HCT116 (cell line): Measurements from ENCODE around the gene PDYN. TPM values are rescaled to one million over a fixed set of nuclear protein-coding genes. Genes with fewer than 3 reads are reported as not detected.

ENCODE experiments used
- ATAC-seq: fragments of 200-7000 bp; cut with Tn5 transposase; 2 replicates; pipeline ENCODE4 v1.9.1; 2020; ENCODE audit warnings: mild to moderate bottlenecking, moderate library complexity
- BruUV-seq: library from RNA; stranded (reverse); fragments of 400-500 nt; replicated peaks from 2 replicates; lab custom pipeline; 2021; lab: Mats Ljungman, UMichigan
- CTCF ChIA-PET: fragments of 300-600 bp; sonication (Branson Sonifier 250); formaldehyde crosslinking; loops from one replicate; lab custom pipeline; 2021; ENCODE audit warnings: antibody characterized with exemption; lab: Charles Lee
- POLR2A ChIA-PET: fragments of 300-600, 350-600 bp; sonication (Branson Sonifier 250); formaldehyde crosslinking; loops from one replicate; lab custom pipeline; 2021; ENCODE audit warnings: antibody characterized with exemption; lab: Charles Lee
- RAD21 ChIA-PET, 2 experiments: fragments of 300-600 bp; sonication (Branson Sonifier 250); formaldehyde crosslinking; loops; one replicate each; lab custom pipeline; 2023; ENCODE audit warnings: low total read pairs in 2 of 2; ENCODE audit not compliant: uncharacterized antibody in 2 of 2, unreplicated experiment in 2 of 2, low non-redundant PET in 1 of 2; lab: Charles Lee
- DNase-seq: peaks from one replicate; pipeline ENCODE4 v3.0.0-alpha.2; 2010; ENCODE audit warnings: low read depth, low spot score
- H2AFZ ChIP-seq: fragments of 200-600 bp; shearing (Covaris generic), sonication (generic); 2 replicates; pipeline ENCODE4 v1.6.1; 2017; ENCODE audit warnings: low read depth, mixed run types, mixed read lengths, antibody characterized with exemption, low read length; ENCODE audit not compliant: poor library complexity, severe bottlenecking
- H3K27ac ChIP-seq: 2 replicates; pipeline ENCODE4 v1.5.1; 2012; ENCODE audit warnings: low read depth, low read length
- H3K27me3 ChIP-seq: fragments of 200-600 bp; sonication (generic); 2 replicates; pipeline ENCODE4 v1.6.1; 2016; ENCODE audit warnings: mixed run types, low read length, mixed read lengths; ENCODE audit not compliant: insufficient read depth
- H3K36me3 ChIP-seq, 2 experiments: fragments of 200-500 bp in 1 of 2; fragments of 200-600 bp in 1 of 2; sonication (Bioruptor generic) in 1 of 2; sonication (generic) in 1 of 2; 2 replicates each; pipeline versions ENCODE4 v1.5.1 to v1.6.1; 2014 to 2016; ENCODE audit warnings: low read length in 2 of 2, inconsistent platforms in 1 of 2, mixed read lengths in 1 of 2, mixed run types in 1 of 2; ENCODE audit not compliant: insufficient read depth in 2 of 2, control insufficient read depth in 1 of 2
- H3K4me1 ChIP-seq, 2 experiments: fragments of 200-600 bp in 1 of 2; sonication (generic) in 1 of 2; 2 replicates each; pipeline versions ENCODE4 v1.5.1 to v1.6.1; 2012 to 2017; ENCODE audit warnings: low read length in 2 of 2, inconsistent platforms in 1 of 2, mild to moderate bottlenecking in 1 of 2, mixed read lengths in 1 of 2, mixed run types in 1 of 2, moderate library complexity in 1 of 2; ENCODE audit not compliant: insufficient read depth in 2 of 2, control insufficient read depth in 1 of 2
- H3K4me2 ChIP-seq: fragments of 200-600 bp; sonication (generic); 2 replicates; pipeline ENCODE4 v1.6.1; 2017; ENCODE audit warnings: mixed run types, low read length, mixed read lengths
- H3K4me3 ChIP-seq, 2 experiments: fragments of 200-600 bp in 1 of 2; sonication (generic) in 1 of 2; replicated peaks in 1 of 2; 2 replicates each; pipeline ENCODE4 v1.5.1; 2011 to 2016; ENCODE audit warnings: low read length in 2 of 2, control low read depth in 1 of 2, low read depth in 1 of 2, mild to moderate bottlenecking in 1 of 2, mixed read lengths in 1 of 2, mixed run types in 1 of 2
- H3K79me2 ChIP-seq: fragments of 200-600 bp; sonication (generic); 2 replicates; pipeline ENCODE4 v1.6.1; 2017; ENCODE audit warnings: mild to moderate bottlenecking, mixed run types, low read length, moderate library complexity, mixed read lengths; ENCODE audit not compliant: insufficient read depth
- H3K9ac ChIP-seq: fragments of 200-600 bp; sonication (generic); 2 replicates; pipeline ENCODE4 v1.6.1; 2016; ENCODE audit warnings: low read length, mixed read lengths
- H3K9me2 ChIP-seq: fragments of 200-600 bp; sonication (generic), shearing (Covaris generic); 2 replicates; pipeline ENCODE4 v1.6.1; 2017; ENCODE audit warnings: mixed run types, mild to moderate bottlenecking, moderate library complexity; ENCODE audit not compliant: insufficient read depth
- H3K9me3 ChIP-seq, 2 experiments: fragments of 200-500 bp in 1 of 2; fragments of 200-600 bp in 1 of 2; sonication (Bioruptor generic) in 1 of 2; sonication (generic) in 1 of 2; 2 replicates each; pipeline ENCODE4 v1.6.1; 2014 to 2017; ENCODE audit warnings: low read length in 2 of 2, mixed read lengths in 2 of 2, inconsistent platforms in 1 of 2, low read depth in 1 of 2, mild to moderate bottlenecking in 1 of 2, mixed run types in 1 of 2, moderate library complexity in 1 of 2; ENCODE audit not compliant: control insufficient read depth in 1 of 2, insufficient read depth in 1 of 2
- H4K20me1 ChIP-seq: fragments of 200-600 bp; sonication (generic), shearing (Covaris generic); 2 replicates; pipeline ENCODE4 v1.6.1; 2017; ENCODE audit warnings: mixed run types, mild to moderate bottlenecking, moderate library complexity; ENCODE audit not compliant: insufficient read depth
- ATF3 ChIP-seq: IDR thresholded peaks from 2 replicates; pipeline ENCODE4 v1.6.1; 2012
- EGR1 ChIP-seq: IDR thresholded peaks from 2 replicates; pipeline ENCODE4 v1.6.1; 2012; ENCODE audit warnings: low read depth
- ELF1 ChIP-seq: IDR thresholded peaks from 2 replicates; pipeline ENCODE4 v1.6.1; 2012; ENCODE audit warnings: low read depth, borderline replicate concordance
- FOSL1 ChIP-seq: IDR thresholded peaks from 2 replicates; pipeline ENCODE4 v1.6.1; 2012; ENCODE audit warnings: low read depth
- JUND ChIP-seq: IDR thresholded peaks from 2 replicates; pipeline ENCODE4 v1.6.1; 2012
- RAD21 ChIP-seq: IDR thresholded peaks from 2 replicates; pipeline ENCODE4 v1.6.1; 2012; ENCODE audit warnings: low read depth, mild to moderate bottlenecking
- REST ChIP-seq: IDR thresholded peaks from 2 replicates; pipeline ENCODE4 v1.6.1; 2012; ENCODE audit warnings: low read depth
- SP1 ChIP-seq: IDR thresholded peaks from 2 replicates; pipeline ENCODE4 v1.6.1; 2012; ENCODE audit warnings: low read depth
- SRF ChIP-seq: IDR thresholded peaks from 2 replicates; pipeline ENCODE4 v1.6.1; 2012; ENCODE audit warnings: low read depth
- TCF7L2 ChIP-seq: IDR thresholded peaks from 2 replicates; pipeline ENCODE4 v1.7.0; 2011; ENCODE audit warnings: borderline replicate concordance, inconsistent platforms; ENCODE audit not compliant: insufficient read depth, insufficient read length; ENCODE audit errors: extremely low read depth
- intact Hi-C: fragments of 100-400 bp; cut with micrococcal nuclease; formaldehyde crosslinking; loops from 2 replicates; pipeline ENCODE4 v1.10.0; 2022
- total RNA-seq: library from RNA; stranded (reverse); gene quantifications from one replicate; pipeline ENCODE4 v1.2.1, GENCODE V29; 2021; ENCODE audit not compliant: unreplicated experiment

PDYN gene
- total RNA-seq, 1 experiment from 2014 or later = not detected

- ChIA-PET CTCF (no interaction called here), RAD21 (no interaction called here), POLR2A (no interaction called here)
- H3K27me3 ChIP-seq = peaks cover 98% of the 10 kb centered on the region
- no peaks in the 10 kb centered on the region for H4K20me1 ChIP-seq
- H3K9me3 ChIP-seq = no peaks in the 10 kb centered on the region
- intact Hi-C loops = no loop called here
- DNase-seq = no peak
- TF ChIP-seq SRF (no peak), FOSL1 (no peak), SP1 (no peak), ATF3 (no peak), EGR1 (no peak), JUND (no peak), REST (no peak), ELF1 (no peak), TCF7L2 (no peak), RAD21 (no peak)
- TF ChIP-seq, all 23 proteins: peak for 0
- Histone ChIP-seq H3K4me2 (no peak overlapping the region), H3K4me1 (no peaks in the 10 kb centered on the region), H3K36me3 (no peaks in the 10 kb centered on the region), H3K27ac (no peak overlapping the region), H3K79me2 (no peaks in the 10 kb centered on the region), H3K9ac (no peak overlapping the region), H2AFZ (no peak overlapping the region), H3K4me3 (no peak overlapping the region), H3K9me2 (no peaks in the 10 kb centered on the region)
- no TSS peak for BruUV-seq
- no peak for ATAC-seq
Observed at GRCh38 chr20:1992359-1993110, 1.3 kb downstream of the PDYN start.
